PC-9 (cell line): Measurements from ENCODE around the gene NEK8. TPM values are rescaled to one million over a fixed set of nuclear protein-coding genes. Genes with fewer than 3 reads are reported as not detected.

Experiments used
- Bru-seq: library from RNA; stranded (reverse); fragments of 400-500 nt; gene quantifications from one replicate; lab custom pipeline; 2021; lab: Mats Ljungman, UMichigan
- BruChase-seq, 2 experiments: library from RNA; stranded (reverse); fragments of 400-500 nt; gene quantifications; one replicate each; lab custom pipeline; 2021; lab: Mats Ljungman, UMichigan
- BruUV-seq: library from RNA; stranded (reverse); fragments of 400-500 nt; replicated peaks from 2 replicates; lab custom pipeline; 2021; lab: Mats Ljungman, UMichigan
- CTCF ChIA-PET: fragments of 300-600 bp; sonication (Branson Sonifier 250); formaldehyde crosslinking; loops from one replicate; lab custom pipeline; 2022; ENCODE audit warnings: antibody characterized with exemption; lab: Charles Lee
- POLR2A ChIA-PET: fragments of 300-600 bp; sonication (Branson Sonifier 250); formaldehyde crosslinking; loops from one replicate; lab custom pipeline; 2022; ENCODE audit warnings: antibody characterized with exemption; ENCODE audit not compliant: unreplicated experiment; lab: Charles Lee
- DNase-seq, 2 experiments: peaks; one replicate each; pipeline versions ENCODE4 v3.0.0 to v3.0.0-alpha.2; 2015 to 2022; ENCODE audit warnings: mixed read lengths in 1 of 2
- H2AFZ ChIP-seq: fragments of 200-600 bp; sonication (generic); 2 replicates; pipeline ENCODE4 v1.8.1; 2017; ENCODE audit warnings: antibody characterized with exemption
- H3F3A ChIP-seq: fragments of 200-600 bp; sonication (generic); 2 replicates; pipeline ENCODE4 v1.8.1; 2017; ENCODE audit warnings: antibody characterized with exemption, mild to moderate bottlenecking, low read depth; ENCODE audit not compliant: insufficient read depth
- H3K27ac ChIP-seq: fragments of 200-600 bp; sonication (generic); 2 replicates; pipeline ENCODE4 v1.6.1; 2016; ENCODE audit warnings: mixed run types
- H3K27me3 ChIP-seq: fragments of 200-600 bp; sonication (generic); 2 replicates; pipeline ENCODE4 v1.6.1; 2016; ENCODE audit warnings: low read depth, mixed run types; ENCODE audit not compliant: insufficient read depth
- H3K36me3 ChIP-seq: fragments of 200-600 bp; sonication (generic); 2 replicates; pipeline ENCODE4 v1.6.1; 2016; ENCODE audit warnings: low read depth, mixed run types
- H3K4me1 ChIP-seq: fragments of 200-600 bp; sonication (generic); replicated peaks from 2 replicates; pipeline ENCODE4 v1.6.1; 2016; ENCODE audit warnings: mixed run types; ENCODE audit not compliant: insufficient read depth
- H3K4me2 ChIP-seq: fragments of 200-600 bp; sonication (generic); 2 replicates; pipeline ENCODE4 v1.6.1; 2017; ENCODE audit warnings: mixed run types
- H3K4me3 ChIP-seq: fragments of 200-600 bp; sonication (generic); 2 replicates; pipeline ENCODE4 v1.6.1; 2016; ENCODE audit warnings: mixed run types
- H3K79me2 ChIP-seq: fragments of 200-600 bp; sonication (generic); 2 replicates; pipeline ENCODE4 v1.6.1; 2017; ENCODE audit warnings: low read depth, mixed run types
- H3K9me2 ChIP-seq: fragments of 200-600 bp; sonication (generic); 2 replicates; pipeline ENCODE4 v1.8.1; 2017; ENCODE audit warnings: mild to moderate bottlenecking; ENCODE audit not compliant: insufficient read depth
- H3K9me3 ChIP-seq: fragments of 200-600 bp; sonication (generic); 2 replicates; pipeline ENCODE4 v1.8.1; 2016; ENCODE audit warnings: low read depth; ENCODE audit not compliant: insufficient read depth
- H4K20me1 ChIP-seq: fragments of 200-600 bp; sonication (generic); 2 replicates; pipeline ENCODE4 v1.8.1; 2017; ENCODE audit not compliant: insufficient read depth
- CTCF ChIP-seq: fragments of 200-600 bp; sonication (generic); conservative IDR thresholded peaks from 2 replicates; pipeline ENCODE4 v1.6.1; 2017; ENCODE audit warnings: mixed run types, antibody characterized with exemption, mild to moderate bottlenecking, moderate library complexity
- EZH2 ChIP-seq: fragments of 200-600 bp; sonication (generic); IDR thresholded peaks from 2 replicates; pipeline ENCODE4 v1.8.0; 2017; ENCODE audit warnings: antibody characterized with exemption, low read depth
- intact Hi-C: fragments of 100-400 bp; cut with micrococcal nuclease; formaldehyde crosslinking; loops from one replicate; pipeline ENCODE4 v1.10.0; 2022; ENCODE audit not compliant: unreplicated experiment
- long read RNA-seq: library from polyadenylated mRNA; stranded (forward); transcript quantifications from one replicate; pipeline ENCODE4 v2.0.0, GENCODE V29; 2022
- total RNA-seq: library from RNA; stranded (reverse); gene quantifications from 2 replicates; pipeline ENCODE4 v1.2.3, GENCODE V29; 2021

The NEK8 gene
- 11.5 and 12.1 TPM in 2 replicates for total RNA-seq
- Bru-seq, nascent RNA: percentile 56 among the genes with signal in this experiment
- percentile 48 among the genes with signal in this experiment for BruChase-seq, experiment 1, labeled RNA remaining after a 2-hour chase
- percentile 64 among the genes with signal in this experiment for BruChase-seq, experiment 2, labeled RNA remaining after a 6-hour chase
- long read RNA-seq, partial matches to known transcripts: 2 of 11 reads
- long read RNA-seq, other reads (novel, unspliced or antisense): 8 of 11 reads

GRCh38 chr17:28728364-28729200 is at the start of gene NEK8:
TSS of gene NEK8 (plus strand) at chr17:28728788. CDS start at chr17:28728814, 26 bp downstream.
- H3K27me3 ChIP-seq: no peaks in the 10 kb centered on the region
- H2AFZ ChIP-seq: peak within 1 kb of the TSS; percentile 63
- POLR2A ChIA-PET: interaction anchor here (0.5 to 3.5 kb wide), 12 partner anchors 9 to 426 kb away, joined by 3 to 75 read pairs (median 5); partner anchors contain the start of genes PHF12, RPL23A and TRAF4
- H4K20me1 ChIP-seq: peaks cover 15% of the 10 kb centered on the region; the same call in 1 of the 2 replicates
- H3K4me1 ChIP-seq: peaks cover 29% of the 10 kb centered on the region
- TF ChIP-seq EZH2: no peak
- 0 out of 2 replicates have a peak, but pooled peaks have one; percentile 18 for TF ChIP-seq CTCF
- peak within 1 kb of the TSS; percentile 97 for H3K27ac ChIP-seq
- H3K4me2 ChIP-seq: peak within 1 kb of the TSS; percentile 89
- peaks cover 25% of the 10 kb centered on the region for H3K79me2 ChIP-seq
- BruUV-seq: TSS peak; percentile 29
- intact Hi-C loops: loop anchor here (1.0 to 10.0 kb wide), 2 partner anchors 15 to 386 kb away; no protein-coding TSS in a partner anchor
- CTCF ChIA-PET: interaction anchor here (0.8 to 3.5 kb wide), 8 partner anchors 14 to 80 kb away, joined by 5 to 60 read pairs (median 10); partner anchors contain the start of gene TRAF4
- H3F3A ChIP-seq: peaks cover 61% of the 10 kb centered on the region
- no peaks in the 10 kb centered on the region for H3K9me3 ChIP-seq
- peak; percentile 96 to 98 for DNase-seq
- no peaks in the 10 kb centered on the region for H3K9me2 ChIP-seq
- peak within 1 kb of the TSS; percentile 87 for H3K4me3 ChIP-seq
- peaks cover 6% of the 10 kb centered on the region for H3K36me3 ChIP-seq

DNA sequence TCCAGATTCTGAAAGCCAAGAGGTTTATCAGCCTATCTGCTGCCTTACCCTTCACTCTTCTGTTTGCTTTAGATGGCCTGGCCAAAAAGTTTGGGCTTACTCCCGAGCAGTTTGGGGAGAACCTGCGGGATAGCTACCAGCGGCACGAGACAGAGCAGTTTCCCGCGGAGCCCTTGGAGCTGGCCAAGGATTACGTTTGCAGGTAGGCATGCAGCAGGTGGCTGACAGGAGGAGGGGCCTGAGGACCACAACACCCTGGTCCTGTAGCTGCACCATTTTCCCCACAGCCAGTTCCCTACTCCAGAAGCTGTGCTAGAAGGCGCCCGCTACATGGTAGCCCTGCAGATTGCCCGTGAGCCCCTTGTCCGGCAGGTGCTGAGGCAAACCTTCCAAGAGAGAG is 45.9 kb upstream of the NEK8 start:
- BruUV-seq: no TSS peak
- DNase-seq: no peak
- H3K27me3 ChIP-seq: no peaks in the 10 kb centered on the region
- no peak overlapping the region for H3K4me3 ChIP-seq
- H3K79me2 ChIP-seq: no peaks in the 10 kb centered on the region
- H2AFZ ChIP-seq: no peak overlapping the region
- no peaks in the 10 kb centered on the region for H3K9me3 ChIP-seq
- ChIA-PET CTCF (no interaction called here), POLR2A (no interaction called here)
- no peaks in the 10 kb centered on the region for H3K4me1 ChIP-seq
- H3F3A ChIP-seq: no peaks in the 10 kb centered on the region; the same call in 1 of the 2 replicates
- TF ChIP-seq EZH2 (no peak), CTCF (no peak)
- no peaks in the 10 kb centered on the region for H3K9me2 ChIP-seq
- no peak overlapping the region for H3K27ac ChIP-seq
- H3K4me2 ChIP-seq: no peak overlapping the region
- peaks cover 37% of the 10 kb centered on the region for H3K36me3 ChIP-seq
- no peaks in the 10 kb centered on the region; the same call in 1 of the 2 replicates for H4K20me1 ChIP-seq
- intact Hi-C loops: no loop called here

DNA sequence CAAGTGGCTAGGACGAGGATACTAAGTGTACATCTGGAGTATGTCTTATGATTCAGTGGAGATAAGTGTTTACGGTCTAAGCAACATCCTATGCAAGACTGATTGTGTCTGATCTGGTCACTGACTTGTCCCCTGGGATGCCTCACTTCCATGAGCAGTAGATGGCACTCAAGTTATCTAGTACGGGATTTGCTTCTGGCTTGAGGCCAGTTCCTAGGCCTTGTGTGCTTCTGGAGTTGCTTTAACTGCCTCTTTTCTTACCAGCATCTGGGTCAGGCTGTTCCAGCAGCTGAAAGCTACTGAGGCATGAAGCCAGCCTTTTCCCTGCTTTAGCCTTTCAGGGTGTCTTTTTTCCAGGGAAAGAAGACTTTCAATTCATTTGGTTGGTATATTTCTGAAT is 43.6 kb upstream of the NEK8 start:
- no peaks in the 10 kb centered on the region for H3K9me3 ChIP-seq
- intact Hi-C loops: no loop called here
- H3K4me2 ChIP-seq: no peak overlapping the region
- no peak overlapping the region for H3K4me3 ChIP-seq
- no peak for DNase-seq
- H3K36me3 ChIP-seq: peaks cover 48% of the 10 kb centered on the region
- CTCF ChIA-PET: no interaction called here
- no peaks in the 10 kb centered on the region; the same call in 1 of the 2 replicates for H3F3A ChIP-seq
- POLR2A ChIA-PET: no interaction called here
- H4K20me1 ChIP-seq: no peaks in the 10 kb centered on the region; the same call in 1 of the 2 replicates
- H2AFZ ChIP-seq: no peak overlapping the region
- BruUV-seq: no TSS peak
- H3K27me3 ChIP-seq: no peaks in the 10 kb centered on the region
- H3K9me2 ChIP-seq: no peaks in the 10 kb centered on the region
- H3K27ac ChIP-seq: no peak overlapping the region
- no peak for TF ChIP-seq EZH2
- no peaks in the 10 kb centered on the region for H3K79me2 ChIP-seq
- no peaks in the 10 kb centered on the region for H3K4me1 ChIP-seq
